Stomach smooth muscle (tissue), 2 donors: ENCODE data around the gene UBE2G1.
"Not testable (repeated sequence)": the region's sequence is repeated elsewhere in the genome, so short reads cannot be mapped to it uniquely, and the experiment has no call there.

Experiments used
- H3K27ac ChIP-seq: one replicate; pipeline ENCODE4 v1.7.0; 2013; ENCODE audit warnings: mild to moderate bottlenecking, low read length, inconsistent platforms
- H3K27me3 ChIP-seq, 2 donors: one replicate each; pipeline ENCODE4 v1.7.0; 2013; ENCODE audit warnings: low read length in 2 of 2; ENCODE audit not compliant: insufficient read depth in 2 of 2, control insufficient read depth in 1 of 2
- H3K36me3 ChIP-seq, 2 donors: one replicate each; pipeline ENCODE4 v1.7.0; 2013; ENCODE audit warnings: low read length in 2 of 2; ENCODE audit not compliant: control insufficient read depth in 2 of 2, insufficient read depth in 2 of 2
- H3K4me1 ChIP-seq: one replicate; pipeline ENCODE4 v1.7.0; 2013; ENCODE audit warnings: low read length; ENCODE audit not compliant: control insufficient read depth, insufficient read depth
- H3K4me3 ChIP-seq, 2 donors: one replicate each; pipeline ENCODE4 v1.7.0; 2013; ENCODE audit warnings: low read length in 2 of 2
- H3K9ac ChIP-seq, 2 donors: one replicate each; pipeline ENCODE4 v1.7.0; 2013; ENCODE audit warnings: low read length in 2 of 2, mild to moderate bottlenecking in 1 of 2
- H3K9me3 ChIP-seq, 2 donors: one replicate each; pipeline ENCODE4 v1.7.0; 2013; ENCODE audit warnings: low read length in 2 of 2; ENCODE audit not compliant: control insufficient read depth in 2 of 2
- donor health status: healthy.
- donor health status: Pancreatic carcinoma.

UBE2G1 gene

GRCh38 chr17:4395111-4395478, 28.6 kb upstream of the UBE2G1 start:
- Histone ChIP-seq H3K9me3 (no peaks in the 10 kb centered on the region), H3K27me3 (no peaks in the 10 kb centered on the region), H3K27ac (no peak overlapping the region), H3K4me3 (no peak overlapping the region), H3K9ac (no peak overlapping the region), H3K36me3 (no peaks in the 10 kb centered on the region), H3K4me1 (no peaks in the 10 kb centered on the region)

- Histone ChIP-seq H3K27ac (no peak overlapping the region), H3K9ac (no peak overlapping the region), H3K36me3 (no peaks in the 10 kb centered on the region), H3K9me3 (no peaks in the 10 kb centered on the region), H3K4me1 (no peaks in the 10 kb centered on the region), H3K27me3 (no peaks in the 10 kb centered on the region), H3K4me3 (no peak overlapping the region)
Measured at GRCh38 chr17:4394208-4395110, 28.0 kb upstream of the UBE2G1 start.

- no peaks in the 10 kb centered on the region for H3K4me1 ChIP-seq
- no peaks in the 10 kb centered on the region for H3K27me3 ChIP-seq
- no peaks in the 10 kb centered on the region for H3K36me3 ChIP-seq
- H3K9ac ChIP-seq: no peak overlapping the region
- H3K27ac ChIP-seq: no peak overlapping the region
- H3K9me3 ChIP-seq: no peaks in the 10 kb centered on the region
- no peak overlapping the region for H3K4me3 ChIP-seq
Measured at GRCh38 chr17:4393806-4394205, 27.3 kb upstream of the UBE2G1 start.

- no peaks in the 10 kb centered on the region for H3K27me3 ChIP-seq
- H3K9ac ChIP-seq: no peak overlapping the region
- no peaks in the 10 kb centered on the region for H3K9me3 ChIP-seq
- no peak overlapping the region for H3K4me3 ChIP-seq
- no peaks in the 10 kb centered on the region for H3K4me1 ChIP-seq
- H3K27ac ChIP-seq: no peak overlapping the region
- no peaks in the 10 kb centered on the region for H3K36me3 ChIP-seq
Measured at GRCh38 chr17:4389079-4389478, 22.6 kb upstream of the UBE2G1 start.

GRCh38 chr17:4387137-4387536, 20.7 kb upstream of the UBE2G1 start:
- no peaks in the 10 kb centered on the region for H3K4me1 ChIP-seq
- H3K4me3 ChIP-seq: no peak overlapping the region

GRCh38 chr17:4386406-4386805, 19.9 kb upstream of the UBE2G1 start:
- H3K27ac ChIP-seq: no peak overlapping the region
- H3K36me3 ChIP-seq: no peaks in the 10 kb centered on the region
- no peak overlapping the region for H3K4me3 ChIP-seq
- H3K9ac ChIP-seq: no peak overlapping the region
- H3K27me3 ChIP-seq: no peaks in the 10 kb centered on the region
- no peaks in the 10 kb centered on the region for H3K4me1 ChIP-seq
- no peaks in the 10 kb centered on the region for H3K9me3 ChIP-seq

More at GRCh38 chr17:4387137-4387536, 20.7 kb upstream of the UBE2G1 start:
- Histone ChIP-seq H3K9ac (no peak overlapping the region), H3K27ac (no peak overlapping the region), H3K27me3 (no peaks in the 10 kb centered on the region), H3K36me3 (no peaks in the 10 kb centered on the region), H3K9me3 (no peaks in the 10 kb centered on the region)

GRCh38 chr17:4381690-4382671, 15.5 kb upstream of the UBE2G1 start:
- Histone ChIP-seq H3K9me3 (no peaks in the 10 kb centered on the region), H3K36me3 (no peaks in the 10 kb centered on the region), H3K27ac (no peak overlapping the region), H3K4me1 (no peaks in the 10 kb centered on the region), H3K4me3 (no peak overlapping the region), H3K27me3 (no peaks in the 10 kb centered on the region), H3K9ac (no peak overlapping the region)

GRCh38 chr17:4378626-4379025, 12.2 kb upstream of the UBE2G1 start:
- Histone ChIP-seq H3K9me3 (no peaks in the 10 kb centered on the region), H3K4me1 (no peaks in the 10 kb centered on the region), H3K36me3 (no peaks in the 10 kb centered on the region), H3K27ac (no peak overlapping the region), H3K4me3 (no peak overlapping the region), H3K27me3 (no peaks in the 10 kb centered on the region), H3K9ac (no peak overlapping the region)

GRCh38 chr17:4377247-4377646, 10.8 kb upstream of the UBE2G1 start:
- H3K36me3 ChIP-seq, H3K27me3 ChIP-seq, H3K9me3 ChIP-seq, H3K4me3 ChIP-seq, H3K4me1 ChIP-seq, H3K9ac ChIP-seq, H3K27ac ChIP-seq: not testable (repeated sequence)

GRCh38 chr17:4375796-4376440, 9.4 kb upstream of the UBE2G1 start:
- H3K9ac ChIP-seq, H3K27me3 ChIP-seq, H3K9me3 ChIP-seq, H3K36me3 ChIP-seq, H3K4me1 ChIP-seq, H3K27ac ChIP-seq, H3K4me3 ChIP-seq: not testable (repeated sequence)
